ENCODE results near the gene MGRN1. TPM values are rescaled to one million over a fixed set of nuclear protein-coding genes. Genes with fewer than 3 reads are reported as not detected.

MGRN1 gene
- total RNA-seq, 2 donors from 2014 or later, result 56.0 to 64.5 TPM

DNA sequence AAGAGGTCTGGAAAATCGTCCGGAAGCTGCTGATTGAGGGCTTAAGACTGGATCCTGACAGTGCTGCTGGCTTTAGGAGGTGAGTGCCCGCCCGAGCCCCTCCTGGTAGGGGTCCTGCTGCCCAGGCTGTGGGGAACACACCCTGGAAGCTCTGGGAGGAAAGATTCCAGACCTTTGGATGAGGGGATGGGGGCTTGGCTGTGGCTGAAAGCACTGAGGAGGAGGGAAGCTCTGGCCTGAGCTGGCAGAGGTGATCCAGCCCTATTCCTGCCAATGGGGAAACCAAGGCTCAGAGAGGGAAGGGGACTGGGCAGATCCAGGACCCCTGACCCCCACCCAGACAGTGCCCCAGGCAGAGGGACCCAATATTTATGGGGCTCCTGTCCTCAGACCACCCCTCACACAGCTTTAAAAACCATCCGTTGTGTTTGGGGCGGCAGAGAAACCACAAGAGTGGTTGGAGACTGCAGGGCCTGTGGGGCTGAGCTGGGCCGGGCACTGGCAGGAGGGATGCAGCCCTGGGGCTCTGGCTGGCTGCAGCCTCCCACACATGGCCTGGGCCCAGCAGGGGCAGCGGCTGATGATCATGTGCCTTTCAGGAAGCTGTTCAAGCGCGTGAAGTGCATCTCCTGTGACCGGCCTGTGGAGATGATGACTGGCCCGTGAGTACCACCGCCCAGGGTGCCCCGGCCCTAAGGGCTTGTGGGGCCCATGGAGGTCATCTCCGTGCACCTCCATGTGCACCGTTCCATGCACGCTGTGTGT lies 32.7 kb upstream of the MGRN1 start:
- H3K27me3 ChIP-seq (replicated peaks; ENCODE audit: insufficient read depth), result no peaks in the 10 kb centered on the region
- H3K9me3 ChIP-seq, result no peaks in the 10 kb centered on the region
- TF ChIP-seq, protein P1, sequence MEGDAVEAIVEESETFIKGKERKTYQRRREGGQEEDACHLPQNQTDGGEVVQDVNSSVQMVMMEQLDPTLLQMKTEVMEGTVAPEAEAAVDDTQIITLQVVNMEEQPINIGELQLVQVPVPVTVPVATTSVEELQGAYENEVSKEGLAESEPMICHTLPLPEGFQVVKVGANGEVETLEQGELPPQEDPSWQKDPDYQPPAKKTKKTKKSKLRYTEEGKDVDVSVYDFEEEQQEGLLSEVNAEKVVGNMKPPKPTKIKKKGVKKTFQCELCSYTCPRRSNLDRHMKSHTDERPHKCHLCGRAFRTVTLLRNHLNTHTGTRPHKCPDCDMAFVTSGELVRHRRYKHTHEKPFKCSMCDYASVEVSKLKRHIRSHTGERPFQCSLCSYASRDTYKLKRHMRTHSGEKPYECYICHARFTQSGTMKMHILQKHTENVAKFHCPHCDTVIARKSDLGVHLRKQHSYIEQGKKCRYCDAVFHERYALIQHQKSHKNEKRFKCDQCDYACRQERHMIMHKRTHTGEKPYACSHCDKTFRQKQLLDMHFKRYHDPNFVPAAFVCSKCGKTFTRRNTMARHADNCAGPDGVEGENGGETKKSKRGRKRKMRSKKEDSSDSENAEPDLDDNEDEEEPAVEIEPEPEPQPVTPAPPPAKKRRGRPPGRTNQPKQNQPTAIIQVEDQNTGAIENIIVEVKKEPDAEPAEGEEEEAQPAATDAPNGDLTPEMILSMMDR (IDR thresholded peaks at IDR 0.05), result no peak
- H3K4me3 ChIP-seq, result no peak overlapping the region
- no peaks in the 10 kb centered on the region for H3K36me3 ChIP-seq
- ATAC-seq (ENCODE audit: insufficient number of reproducible peaks, low FRiP score, low read depth), result no peak
- no peak overlapping the region for H3K27ac ChIP-seq
- H3K4me1 ChIP-seq (ENCODE audit: control insufficient read depth in 1 of 2, low read depth in 2 of 2), result no peaks in the 10 kb centered on the region
- no peak for DNase-seq (ENCODE audit: low spot score)

DNA sequence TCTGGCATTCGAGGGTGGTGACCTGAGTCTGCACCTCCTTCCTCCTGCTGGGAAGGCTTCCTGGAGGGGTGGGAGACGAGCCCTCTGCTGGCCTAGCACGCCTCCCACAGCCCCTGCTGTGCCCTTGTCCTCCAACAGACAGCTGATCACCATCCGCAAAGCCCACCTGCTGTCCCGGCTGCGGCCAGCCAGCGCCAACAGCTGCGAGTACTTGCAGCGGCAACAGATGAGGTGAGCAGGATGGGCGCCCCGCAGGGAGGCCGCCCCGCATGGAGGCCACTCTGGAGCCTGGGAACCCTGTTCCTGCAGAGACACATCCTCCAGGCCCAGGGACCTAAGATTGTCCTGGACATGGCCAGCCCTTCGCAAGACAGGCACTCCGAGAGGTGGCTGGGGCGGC lies 31.5 kb upstream of the MGRN1 start:
- Histone ChIP-seq H3K9me3 (no peaks in the 10 kb centered on the region), H3K4me1 (ENCODE audit: control insufficient read depth in 1 of 2, low read depth in 2 of 2) (no peaks in the 10 kb centered on the region), H3K27me3 (replicated peaks; ENCODE audit: insufficient read depth) (no peaks in the 10 kb centered on the region), H3K36me3 (no peaks in the 10 kb centered on the region), H3K4me3 (no peak overlapping the region), H3K27ac (no peak overlapping the region)
- TF ChIP-seq, protein P1 (IDR thresholded peaks at IDR 0.05), result no peak
- DNase-seq (ENCODE audit: low spot score), result no peak
- no peak for ATAC-seq (ENCODE audit: insufficient number of reproducible peaks, low FRiP score, low read depth)

DNA sequence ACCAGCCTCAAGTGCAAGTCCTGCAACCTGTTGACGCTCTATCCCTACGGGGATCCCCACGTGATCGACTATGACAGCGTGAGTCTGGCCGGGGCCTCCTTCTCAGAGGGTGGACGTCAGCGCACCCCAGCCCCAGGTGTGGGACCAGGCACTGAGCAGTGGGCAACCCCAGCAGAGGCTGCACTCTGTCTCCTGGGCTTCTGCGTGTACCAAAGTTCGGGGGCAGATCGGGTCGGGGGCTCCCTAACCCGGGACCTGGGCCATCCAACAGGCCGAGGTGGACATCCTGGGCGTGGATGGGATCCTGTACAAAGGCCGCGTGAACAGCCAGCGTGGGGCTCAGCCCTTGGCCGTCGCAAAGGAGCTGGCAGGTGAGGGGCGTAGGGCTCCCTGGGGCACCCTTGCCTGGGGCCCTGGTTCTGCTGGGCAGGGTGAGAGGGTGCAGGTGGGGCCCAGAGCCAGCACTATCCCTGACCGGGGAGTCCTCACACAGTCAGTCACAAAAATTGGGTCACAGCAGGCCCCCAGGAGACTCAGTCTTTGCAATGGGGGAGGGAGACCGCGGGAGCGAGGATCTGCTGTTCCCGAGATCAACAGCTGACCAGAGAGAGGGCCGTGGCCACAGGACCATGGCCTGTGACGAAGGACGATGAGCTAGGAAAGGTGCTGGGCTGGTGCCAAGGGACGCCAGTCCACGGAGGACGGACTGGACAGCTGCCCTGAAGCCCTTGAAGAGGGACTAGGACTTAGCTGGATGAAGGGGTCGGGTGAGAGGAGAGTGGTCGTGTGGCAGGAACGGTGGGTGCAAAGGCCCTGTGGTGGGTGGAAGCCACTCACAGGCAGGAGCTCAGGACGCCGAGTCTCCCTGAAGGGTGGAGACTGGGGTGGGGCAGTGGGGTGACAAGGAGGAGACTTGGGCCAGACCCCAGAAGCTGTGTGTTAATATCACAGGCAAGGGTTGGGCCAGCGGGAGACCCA lies 29.9 kb upstream of the MGRN1 start:
- no peaks in the 10 kb centered on the region for H3K27me3 ChIP-seq (replicated peaks; ENCODE audit: insufficient read depth)
- H3K36me3 ChIP-seq, result no peaks in the 10 kb centered on the region
- H3K4me1 ChIP-seq (ENCODE audit: control insufficient read depth in 1 of 2, low read depth in 2 of 2), result no peaks in the 10 kb centered on the region
- no peak overlapping the region for H3K27ac ChIP-seq
- no peaks in the 10 kb centered on the region for H3K9me3 ChIP-seq
- TF ChIP-seq, protein P1 (IDR thresholded peaks at IDR 0.05), result no peak
- H3K4me3 ChIP-seq, result no peak overlapping the region
- no peak for ATAC-seq (ENCODE audit: insufficient number of reproducible peaks, low FRiP score, low read depth)
- DNase-seq (ENCODE audit: low spot score), result no peak

DNA sequence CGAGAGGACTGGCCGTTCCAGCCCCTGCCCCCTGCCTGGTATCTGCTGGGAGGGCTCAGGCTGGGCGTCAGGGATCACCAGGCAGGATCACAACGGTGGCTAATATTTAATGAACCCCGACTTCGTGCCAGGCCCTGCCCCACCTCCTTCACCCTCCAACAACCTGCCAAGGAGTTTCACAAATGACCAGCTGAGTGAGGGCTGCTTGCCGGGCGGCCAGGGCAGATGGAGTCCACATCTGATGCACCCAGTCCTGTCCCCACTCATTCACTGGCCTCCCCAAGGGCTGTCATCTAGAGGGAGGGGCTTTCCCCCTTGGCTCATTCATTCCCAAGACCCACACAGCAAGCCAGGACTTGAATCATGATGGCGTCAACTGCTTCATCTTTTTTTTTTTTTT lies 27.5 kb upstream of the MGRN1 start:
- TF ChIP-seq, protein P1 (IDR thresholded peaks at IDR 0.05), result no peak
- no peak overlapping the region for H3K27ac ChIP-seq
- ATAC-seq (ENCODE audit: insufficient number of reproducible peaks, low FRiP score, low read depth), result no peak
- H3K4me3 ChIP-seq, result no peak overlapping the region
- no peaks in the 10 kb centered on the region for H3K27me3 ChIP-seq (replicated peaks; ENCODE audit: insufficient read depth)
- H3K9me3 ChIP-seq, result no peaks in the 10 kb centered on the region
- no peaks in the 10 kb centered on the region for H3K36me3 ChIP-seq
- H3K4me1 ChIP-seq (ENCODE audit: control insufficient read depth in 1 of 2, low read depth in 2 of 2), result peaks cover 8 to 11% of the 10 kb centered on the region in 2 donors
- DNase-seq (ENCODE audit: low spot score), result no peak

DNA sequence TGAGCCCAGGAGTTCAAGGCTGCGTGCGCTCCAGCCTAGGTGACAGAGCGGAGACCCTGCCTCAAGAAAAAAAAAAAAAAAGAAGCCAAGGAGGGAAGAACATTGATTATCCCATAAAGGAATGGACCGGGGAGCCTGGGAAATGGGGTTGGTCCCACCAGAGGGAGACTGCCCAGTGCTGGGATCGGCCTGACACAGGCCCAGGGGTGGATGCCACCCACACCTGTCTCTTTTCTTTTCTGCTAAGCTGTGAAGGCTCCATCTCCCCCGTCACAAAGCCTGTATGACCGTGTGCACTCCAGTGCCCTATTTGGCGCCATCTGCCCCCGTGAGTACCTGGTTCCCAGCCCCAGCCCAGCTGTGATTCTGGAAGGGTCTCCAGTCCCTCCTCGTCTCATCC lies 25.6 kb upstream of the MGRN1 start:
- Histone ChIP-seq H3K27me3 (replicated peaks; ENCODE audit: insufficient read depth) (no peaks in the 10 kb centered on the region), H3K27ac (no peak overlapping the region), H3K36me3 (no peaks in the 10 kb centered on the region), H3K4me3 (no peak overlapping the region), H3K4me1 (ENCODE audit: control insufficient read depth in 1 of 2, low read depth in 2 of 2) (peaks cover 8 to 13% of the 10 kb centered on the region in 2 donors), H3K9me3 (no peaks in the 10 kb centered on the region)
- TF ChIP-seq, protein P1 (IDR thresholded peaks at IDR 0.05), result no peak
- DNase-seq (ENCODE audit: low spot score), result no peak
- ATAC-seq (ENCODE audit: insufficient number of reproducible peaks, low FRiP score, low read depth), result no peak

Data from thoracic aorta (tissue), 2 donors.